ENCODE data around the gene TIA1.

The TIA1 gene

DNA sequence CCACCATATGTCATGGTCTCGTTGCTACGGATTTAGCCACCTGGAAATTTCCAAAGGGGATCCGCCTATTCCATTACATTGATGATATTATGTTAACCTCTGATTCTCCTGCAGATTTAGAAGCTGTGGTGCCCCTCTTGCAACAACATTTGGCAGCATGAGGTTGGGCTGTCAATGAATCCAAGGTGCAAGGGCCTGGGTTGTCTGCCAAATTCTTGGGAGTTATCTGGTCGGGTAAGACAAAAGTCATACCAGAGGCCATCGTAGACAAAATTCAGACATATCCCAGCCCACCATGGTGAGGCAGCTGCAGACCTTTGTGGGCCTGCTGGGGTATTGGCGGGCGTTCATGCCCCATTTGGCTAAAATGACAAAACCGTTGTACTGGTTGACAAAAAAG, 44.0 kb downstream of the TIA1 start:
- Histone ChIP-seq H3K4me3 (ENCODE audit: low read depth, low read length, poor library complexity, severe bottlenecking) (no peak overlapping the region), H3K27ac (ENCODE audit: low read depth, low read length, poor library complexity, severe bottlenecking) (no peak overlapping the region), H3K27me3 (ENCODE audit: insufficient read depth, low read length) (no peaks in the 10 kb centered on the region), H3K4me1 (ENCODE audit: insufficient read depth, low read length, severe bottlenecking) (peaks cover 11% of the 10 kb centered on the region), H2AFZ (ENCODE audit: low read length) (no peak overlapping the region), H4K20me1 (ENCODE audit: insufficient read depth, low read length) (no peaks in the 10 kb centered on the region), H3K9ac (ENCODE audit: low read length) (no peak overlapping the region), H3K79me2 (ENCODE audit: insufficient read depth, low read length) (no peaks in the 10 kb centered on the region), H3K9me3 (ENCODE audit: low read length) (no peaks in the 10 kb centered on the region), H3K4me2 (ENCODE audit: low read length) (no peak overlapping the region), H3K36me3 (ENCODE audit: insufficient read depth, low read length) (peaks cover 6% of the 10 kb centered on the region), H3F3A (ENCODE audit: insufficient read depth, low read length) (no peaks in the 10 kb centered on the region), H3K9me2 (ENCODE audit: low read depth, low read length) (no peaks in the 10 kb centered on the region)
- no peak for TF ChIP-seq EZH2 (IDR thresholded peaks at IDR 0.05; ENCODE audit: borderline replicate concordance, low read length)
- TF ChIP-seq, protein P1, sequence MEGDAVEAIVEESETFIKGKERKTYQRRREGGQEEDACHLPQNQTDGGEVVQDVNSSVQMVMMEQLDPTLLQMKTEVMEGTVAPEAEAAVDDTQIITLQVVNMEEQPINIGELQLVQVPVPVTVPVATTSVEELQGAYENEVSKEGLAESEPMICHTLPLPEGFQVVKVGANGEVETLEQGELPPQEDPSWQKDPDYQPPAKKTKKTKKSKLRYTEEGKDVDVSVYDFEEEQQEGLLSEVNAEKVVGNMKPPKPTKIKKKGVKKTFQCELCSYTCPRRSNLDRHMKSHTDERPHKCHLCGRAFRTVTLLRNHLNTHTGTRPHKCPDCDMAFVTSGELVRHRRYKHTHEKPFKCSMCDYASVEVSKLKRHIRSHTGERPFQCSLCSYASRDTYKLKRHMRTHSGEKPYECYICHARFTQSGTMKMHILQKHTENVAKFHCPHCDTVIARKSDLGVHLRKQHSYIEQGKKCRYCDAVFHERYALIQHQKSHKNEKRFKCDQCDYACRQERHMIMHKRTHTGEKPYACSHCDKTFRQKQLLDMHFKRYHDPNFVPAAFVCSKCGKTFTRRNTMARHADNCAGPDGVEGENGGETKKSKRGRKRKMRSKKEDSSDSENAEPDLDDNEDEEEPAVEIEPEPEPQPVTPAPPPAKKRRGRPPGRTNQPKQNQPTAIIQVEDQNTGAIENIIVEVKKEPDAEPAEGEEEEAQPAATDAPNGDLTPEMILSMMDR (IDR thresholded peaks at IDR 0.05; ENCODE audit: low read length): no peak

- Histone ChIP-seq H3K4me1 (ENCODE audit: insufficient read depth, low read length, severe bottlenecking) (peaks cover 11% of the 10 kb centered on the region), H3K27ac (ENCODE audit: low read depth, low read length, poor library complexity, severe bottlenecking) (no peak overlapping the region), H3K27me3 (ENCODE audit: insufficient read depth, low read length) (no peaks in the 10 kb centered on the region), H2AFZ (ENCODE audit: low read length) (no peak overlapping the region), H4K20me1 (ENCODE audit: insufficient read depth, low read length) (no peaks in the 10 kb centered on the region), H3K4me2 (ENCODE audit: low read length) (no peak overlapping the region), H3K9ac (ENCODE audit: low read length) (no peak overlapping the region), H3K4me3 (ENCODE audit: low read depth, low read length, poor library complexity, severe bottlenecking) (no peak overlapping the region), H3K79me2 (ENCODE audit: insufficient read depth, low read length) (no peaks in the 10 kb centered on the region), H3K9me3 (ENCODE audit: low read length) (no peaks in the 10 kb centered on the region), H3F3A (ENCODE audit: insufficient read depth, low read length) (no peaks in the 10 kb centered on the region), H3K36me3 (ENCODE audit: insufficient read depth, low read length) (no peaks in the 10 kb centered on the region), H3K9me2 (ENCODE audit: low read depth, low read length) (no peaks in the 10 kb centered on the region)
- TF ChIP-seq, protein P1 (IDR thresholded peaks at IDR 0.05; ENCODE audit: low read length): no peak
- TF ChIP-seq EZH2 (IDR thresholded peaks at IDR 0.05; ENCODE audit: borderline replicate concordance, low read length): no peak
Observed at GRCh38 chr2:70203086-70203485, 45.3 kb downstream of the TIA1 start.

DNA sequence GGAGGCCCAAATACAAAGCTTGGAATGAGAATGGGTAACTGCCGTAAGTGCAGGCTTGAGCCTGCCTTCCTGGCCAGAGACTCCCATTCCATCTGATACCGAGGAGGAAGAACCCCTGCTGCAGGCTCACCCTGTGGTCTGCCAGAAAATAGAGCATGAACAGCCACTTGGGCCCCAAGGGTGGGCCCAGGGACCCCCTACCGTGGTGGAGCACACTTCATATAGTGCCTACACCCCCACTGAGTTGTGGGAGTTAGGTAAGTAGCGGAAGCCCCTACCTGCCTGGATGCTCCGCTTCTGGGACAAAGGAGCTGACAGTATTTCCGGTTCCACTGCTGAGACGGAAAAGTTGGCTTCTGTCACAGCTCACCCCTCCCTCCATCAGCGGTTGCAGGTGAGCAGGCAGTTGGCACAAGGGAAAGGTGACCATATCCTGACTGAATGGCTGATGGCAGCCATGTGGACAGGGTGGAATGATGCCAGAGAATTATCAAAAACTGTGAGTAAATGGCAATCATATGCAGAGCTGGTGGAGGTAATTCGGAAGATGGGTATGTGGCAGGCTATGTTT, 46.1 kb downstream of the TIA1 start:
- Histone ChIP-seq H3K4me2 (ENCODE audit: low read length) (no peak overlapping the region; the same call in 1 of the 2 replicates), H3K4me3 (ENCODE audit: low read depth, low read length, poor library complexity, severe bottlenecking) (no peak overlapping the region), H2AFZ (ENCODE audit: low read length) (no peak overlapping the region), H4K20me1 (ENCODE audit: insufficient read depth, low read length) (no peaks in the 10 kb centered on the region), H3K27me3 (ENCODE audit: insufficient read depth, low read length) (no peaks in the 10 kb centered on the region), H3K36me3 (ENCODE audit: insufficient read depth, low read length) (no peaks in the 10 kb centered on the region), H3F3A (ENCODE audit: insufficient read depth, low read length) (no peaks in the 10 kb centered on the region), H3K79me2 (ENCODE audit: insufficient read depth, low read length) (no peaks in the 10 kb centered on the region), H3K4me1 (ENCODE audit: insufficient read depth, low read length, severe bottlenecking) (peaks cover 11% of the 10 kb centered on the region), H3K9me2 (ENCODE audit: low read depth, low read length) (no peaks in the 10 kb centered on the region), H3K9ac (ENCODE audit: low read length) (no peak overlapping the region; the same call in 1 of the 2 replicates), H3K9me3 (ENCODE audit: low read length) (no peaks in the 10 kb centered on the region), H3K27ac (ENCODE audit: low read depth, low read length, poor library complexity, severe bottlenecking) (no peak overlapping the region)
- no peak for TF ChIP-seq EZH2 (IDR thresholded peaks at IDR 0.05; ENCODE audit: borderline replicate concordance, low read length)

DNA sequence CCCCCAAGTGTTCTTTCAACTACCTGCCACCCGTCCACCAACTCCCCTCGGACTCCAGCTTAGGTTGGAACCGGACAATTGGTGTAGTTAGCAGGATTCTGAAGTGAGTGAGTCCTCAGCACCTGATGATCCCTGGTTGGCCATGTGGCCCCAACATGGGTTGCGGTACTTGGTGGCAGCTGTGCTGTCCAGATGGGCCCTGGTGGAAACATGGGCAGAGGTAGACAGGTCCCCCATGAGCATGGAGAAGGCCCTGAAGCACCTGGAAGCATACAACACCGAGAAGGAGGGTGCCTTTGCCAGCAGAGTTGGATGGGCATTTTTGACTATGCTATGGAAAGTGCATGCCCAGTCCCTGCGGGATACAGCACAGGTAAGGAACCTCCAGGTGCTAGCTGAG, 46.6 kb downstream of the TIA1 start:
- TF ChIP-seq, protein P1 (IDR thresholded peaks at IDR 0.05; ENCODE audit: low read length): no peak
- no peak for TF ChIP-seq EZH2 (IDR thresholded peaks at IDR 0.05; ENCODE audit: borderline replicate concordance, low read length)
- Histone ChIP-seq H3K4me2 (ENCODE audit: low read length) (no peak overlapping the region), H3K27ac (ENCODE audit: low read depth, low read length, poor library complexity, severe bottlenecking) (no peak overlapping the region), H4K20me1 (ENCODE audit: insufficient read depth, low read length) (no peaks in the 10 kb centered on the region), H3K4me3 (ENCODE audit: low read depth, low read length, poor library complexity, severe bottlenecking) (no peak overlapping the region), H3K79me2 (ENCODE audit: insufficient read depth, low read length) (no peaks in the 10 kb centered on the region), H2AFZ (ENCODE audit: low read length) (no peak overlapping the region), H3K9ac (ENCODE audit: low read length) (no peak overlapping the region), H3K9me2 (ENCODE audit: low read depth, low read length) (no peaks in the 10 kb centered on the region), H3K4me1 (ENCODE audit: insufficient read depth, low read length, severe bottlenecking) (peaks cover 11% of the 10 kb centered on the region), H3F3A (ENCODE audit: insufficient read depth, low read length) (no peaks in the 10 kb centered on the region), H3K27me3 (ENCODE audit: insufficient read depth, low read length) (no peaks in the 10 kb centered on the region), H3K9me3 (ENCODE audit: low read length) (0 out of 2 replicates have a peak, but pooled peaks cover under 1% of the 10 kb centered on the region), H3K36me3 (ENCODE audit: insufficient read depth, low read length) (no peaks in the 10 kb centered on the region)

Measured in OCI-LY1 (cell line).